Fibroblast of lung (primary cell): ENCODE data around the gene SORL1-AS1.

Experiments used
- DNase-seq, 2 donors: peaks; one replicate each; pipeline versions ENCODE4 v3.0.0 to v3.0.0-alpha.2; 2010; ENCODE audit warnings: low read depth in 2 of 2
- H2AFZ ChIP-seq: 2 replicates; pipeline ENCODE4 v1.5.1; 2012; ENCODE audit warnings: low read length, control low read depth, inconsistent platforms
- H3K27ac ChIP-seq: 2 replicates; pipeline ENCODE4 v1.5.1; 2011; ENCODE audit warnings: low read length, control low read depth; ENCODE audit not compliant: insufficient read depth
- H3K27me3 ChIP-seq: 2 replicates; pipeline ENCODE4 v1.5.1; 2011; ENCODE audit warnings: mild to moderate bottlenecking, low read length; ENCODE audit not compliant: control insufficient read depth, insufficient read depth
- H3K36me3 ChIP-seq: 2 replicates; pipeline ENCODE4 v1.5.1; 2011; ENCODE audit warnings: low read length; ENCODE audit not compliant: control insufficient read depth, insufficient read depth
- H3K4me1 ChIP-seq: 2 replicates; pipeline ENCODE4 v1.5.1; 2011; ENCODE audit warnings: low read length; ENCODE audit not compliant: control insufficient read depth, insufficient read depth; ENCODE audit errors: extremely low read depth
- H3K4me2 ChIP-seq: 2 replicates; pipeline ENCODE4 v1.5.1; 2011; ENCODE audit warnings: low read length, control low read depth; ENCODE audit not compliant: insufficient read depth; ENCODE audit errors: extremely low read depth
- H3K4me3 ChIP-seq, 4 experiments: fragments of 200-600 bp in 1 of 4; sonication (generic) in 1 of 4; replicated peaks in 1 of 4; 2 replicates each; pipeline ENCODE4 v1.5.1; 2011 to 2016; ENCODE audit warnings: low read length in 4 of 4, low read depth in 3 of 4, mild to moderate bottlenecking in 3 of 4, control low read depth in 2 of 4, inconsistent platforms in 1 of 4, mixed read lengths in 1 of 4; ENCODE audit not compliant: insufficient read depth in 1 of 4; ENCODE audit errors: control extremely low read depth in 1 of 4
- H3K79me2 ChIP-seq: 2 replicates; pipeline ENCODE4 v1.5.1; 2012; ENCODE audit warnings: mild to moderate bottlenecking, low read length, inconsistent platforms; ENCODE audit not compliant: control insufficient read depth, insufficient read depth
- H3K9ac ChIP-seq: 2 replicates; pipeline ENCODE4 v1.5.1; 2011; ENCODE audit warnings: mild to moderate bottlenecking, low read length, control low read depth; ENCODE audit not compliant: insufficient read depth
- H3K9me3 ChIP-seq: 2 replicates; pipeline ENCODE4 v1.5.1; 2012; ENCODE audit warnings: low read depth, low read length; ENCODE audit not compliant: control insufficient read depth, insufficient read depth
- H4K20me1 ChIP-seq: 2 replicates; pipeline ENCODE4 v1.5.1; 2011; ENCODE audit warnings: low read length; ENCODE audit not compliant: control insufficient read depth, insufficient read depth; ENCODE audit errors: extremely low read depth
- EZH2 ChIP-seq: IDR thresholded peaks from 2 replicates; pipeline ENCODE4 v1.5.1; 2012; ENCODE audit warnings: low read length, control low read depth, mild to moderate bottlenecking; ENCODE audit errors: missing control alignments
- TF ChIP-seq, protein P1 (sequence below), 2 donors: IDR thresholded peaks in 1 of 2; conservative IDR thresholded peaks in 1 of 2; 1 replicate in 1 of 2; 2 replicates in 1 of 2; pipeline ENCODE4 v1.5.1; 2011 to 2012; ENCODE audit warnings: low read length in 2 of 2, control low read depth in 1 of 2, inconsistent platforms in 1 of 2, low read depth in 1 of 2, mild to moderate bottlenecking in 1 of 2

Gene SORL1-AS1

DNA sequence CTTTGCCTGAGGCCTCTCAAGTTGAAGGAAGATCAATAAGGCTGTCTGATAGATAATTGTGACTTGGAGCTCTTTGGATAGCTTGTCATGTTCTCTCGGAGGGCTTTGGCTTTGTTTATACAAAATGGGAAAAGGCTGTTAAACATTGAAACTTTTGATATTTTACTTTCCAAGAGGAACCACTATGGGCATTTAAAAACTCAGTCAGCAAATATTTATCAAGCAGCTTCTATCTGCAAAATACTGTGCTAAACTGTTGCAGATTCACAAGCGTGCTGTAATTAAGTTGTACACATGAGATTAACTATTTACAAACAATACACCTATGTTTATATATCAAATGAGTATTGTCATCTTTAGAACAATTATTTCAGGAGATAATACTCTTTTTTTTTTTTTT is 35.2 kb downstream of the SORL1-AS1 start:
- no peak overlapping the region for H2AFZ ChIP-seq
- no peaks in the 10 kb centered on the region for H3K4me1 ChIP-seq
- no peaks in the 10 kb centered on the region for H3K9me3 ChIP-seq
- no peak overlapping the region for H3K4me2 ChIP-seq
- H4K20me1 ChIP-seq, result no peaks in the 10 kb centered on the region
- TF ChIP-seq EZH2, result no peak
- TF ChIP-seq, protein P1, sequence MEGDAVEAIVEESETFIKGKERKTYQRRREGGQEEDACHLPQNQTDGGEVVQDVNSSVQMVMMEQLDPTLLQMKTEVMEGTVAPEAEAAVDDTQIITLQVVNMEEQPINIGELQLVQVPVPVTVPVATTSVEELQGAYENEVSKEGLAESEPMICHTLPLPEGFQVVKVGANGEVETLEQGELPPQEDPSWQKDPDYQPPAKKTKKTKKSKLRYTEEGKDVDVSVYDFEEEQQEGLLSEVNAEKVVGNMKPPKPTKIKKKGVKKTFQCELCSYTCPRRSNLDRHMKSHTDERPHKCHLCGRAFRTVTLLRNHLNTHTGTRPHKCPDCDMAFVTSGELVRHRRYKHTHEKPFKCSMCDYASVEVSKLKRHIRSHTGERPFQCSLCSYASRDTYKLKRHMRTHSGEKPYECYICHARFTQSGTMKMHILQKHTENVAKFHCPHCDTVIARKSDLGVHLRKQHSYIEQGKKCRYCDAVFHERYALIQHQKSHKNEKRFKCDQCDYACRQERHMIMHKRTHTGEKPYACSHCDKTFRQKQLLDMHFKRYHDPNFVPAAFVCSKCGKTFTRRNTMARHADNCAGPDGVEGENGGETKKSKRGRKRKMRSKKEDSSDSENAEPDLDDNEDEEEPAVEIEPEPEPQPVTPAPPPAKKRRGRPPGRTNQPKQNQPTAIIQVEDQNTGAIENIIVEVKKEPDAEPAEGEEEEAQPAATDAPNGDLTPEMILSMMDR (conservative IDR thresholded peaks at IDR 0.05 in 1 of 2, IDR thresholded peaks at IDR 0.05 in 1 of 2; ENCODE audit: low read depth in 1 of 2, low read length in 2 of 2), result no peak
- peaks cover 4% of the 10 kb centered on the region for H3K27me3 ChIP-seq
- H3K9ac ChIP-seq, result no peak overlapping the region
- H3K36me3 ChIP-seq, result no peaks in the 10 kb centered on the region
- H3K4me3 ChIP-seq, result no peak overlapping the region
- H3K27ac ChIP-seq, result no peak overlapping the region
- no peaks in the 10 kb centered on the region for H3K79me2 ChIP-seq
- no peak for DNase-seq

DNA sequence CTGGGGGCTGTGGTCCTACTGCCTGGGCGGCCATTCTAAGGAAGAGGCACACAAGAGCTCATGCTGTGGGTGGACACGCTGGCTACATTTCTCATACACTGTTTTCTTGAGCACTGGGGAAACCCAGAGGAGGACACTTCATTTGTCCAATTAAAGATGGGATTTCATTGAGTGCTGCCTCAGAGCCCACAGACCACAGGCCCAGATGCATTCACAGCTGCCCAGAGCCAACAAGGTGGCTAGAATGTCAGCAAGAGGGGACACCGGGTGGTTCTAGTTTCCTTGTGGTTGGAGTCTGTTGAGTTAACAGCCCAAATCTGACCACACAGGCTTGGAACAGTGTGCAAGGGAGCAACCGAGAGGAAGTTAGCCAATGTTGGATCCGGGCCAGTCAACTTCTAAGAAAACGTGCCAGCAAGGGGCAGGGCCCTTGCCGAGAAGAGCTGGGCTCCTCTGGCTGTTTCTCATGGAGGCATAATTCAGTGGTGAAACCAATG is 35.7 kb downstream of the SORL1-AS1 start:
- no peaks in the 10 kb centered on the region for H3K79me2 ChIP-seq
- peaks cover 4% of the 10 kb centered on the region for H3K27me3 ChIP-seq

DNA sequence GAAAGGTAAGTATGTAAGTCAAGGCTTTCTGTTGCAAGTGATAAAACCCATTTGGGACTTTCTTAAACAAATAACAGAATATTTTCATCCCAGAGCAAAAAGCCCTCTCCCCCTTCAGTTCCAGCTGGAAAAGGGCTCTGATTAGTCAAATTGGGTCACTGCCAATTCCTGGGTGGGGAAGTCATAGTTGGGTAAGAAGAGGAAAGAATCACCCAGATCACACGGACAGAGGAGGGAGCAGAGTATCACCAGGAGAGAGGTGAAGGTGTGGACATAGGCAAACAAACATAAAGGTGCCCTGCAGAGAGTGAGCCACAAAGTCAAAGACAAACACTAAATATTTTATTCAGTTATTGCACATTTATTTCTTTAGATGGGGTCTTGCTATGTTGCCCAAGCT is 36.9 kb downstream of the SORL1-AS1 start:
- Histone ChIP-seq H3K9me3 (no peaks in the 10 kb centered on the region), H3K36me3 (no peaks in the 10 kb centered on the region), H3K4me3 (no peak overlapping the region), H3K4me2 (no peak overlapping the region), H3K9ac (no peak overlapping the region), H3K79me2 (no peaks in the 10 kb centered on the region), H4K20me1 (no peaks in the 10 kb centered on the region), H3K27me3 (peaks cover 4% of the 10 kb centered on the region), H2AFZ (no peak overlapping the region), H3K4me1 (no peaks in the 10 kb centered on the region), H3K27ac (no peak overlapping the region)
- TF ChIP-seq EZH2, result no peak
- TF ChIP-seq, protein P1 (conservative IDR thresholded peaks at IDR 0.05 in 1 of 2, IDR thresholded peaks at IDR 0.05 in 1 of 2; ENCODE audit: low read depth in 1 of 2, low read length in 2 of 2), result no peak
- DNase-seq, result peak; percentile 11 to 46

More for the DNA sequence above, 35.7 kb downstream of the SORL1-AS1 start:
- Histone ChIP-seq H3K4me3 (no peak overlapping the region), H3K9me3 (no peaks in the 10 kb centered on the region), H2AFZ (no peak overlapping the region), H3K4me1 (no peaks in the 10 kb centered on the region), H3K27ac (no peak overlapping the region), H4K20me1 (no peaks in the 10 kb centered on the region), H3K4me2 (peak overlapping the region; percentile 40), H3K36me3 (no peaks in the 10 kb centered on the region), H3K9ac (no peak overlapping the region)
- peak; percentile 96 for DNase-seq
- no peak for TF ChIP-seq EZH2
- TF ChIP-seq, protein P1 (conservative IDR thresholded peaks at IDR 0.05 in 1 of 2, IDR thresholded peaks at IDR 0.05 in 1 of 2; ENCODE audit: low read depth in 1 of 2, low read length in 2 of 2), result no peak
